CD8-positive, alpha-beta memory T cell (primary cell): Measurements from ENCODE around the gene CHMP4B. TPM values are rescaled to one million over a fixed set of nuclear protein-coding genes. Genes with fewer than 3 reads are reported as not detected.

Source experiments
- CTCF ChIA-PET: fragments of 350-600 bp; sonication (Branson Sonifier 250); formaldehyde crosslinking; loops from one replicate; lab custom pipeline; 2021; ENCODE audit warnings: antibody characterized with exemption; lab: Charles Lee
- POLR2A ChIA-PET: fragments of 350-600 bp; sonication (Branson Sonifier 250); formaldehyde crosslinking; loops from one replicate; lab custom pipeline; 2021; ENCODE audit warnings: antibody characterized with exemption; lab: Charles Lee
- DNase-seq, 5 donors: peaks; one replicate each; pipeline versions ENCODE4 v3.0.0 to v3.0.0-alpha.2; 2020 to 2022; ENCODE audit warnings: mixed read lengths in 1 of 5
- H3K27ac ChIP-seq: one replicate; pipeline ENCODE4 v1.7.0; 2013; ENCODE audit warnings: low read depth, mild to moderate bottlenecking, low read length, moderate library complexity
- H3K27me3 ChIP-seq: 2 replicates; pipeline ENCODE4 v1.7.0; 2013; ENCODE audit warnings: low read length, mild to moderate bottlenecking; ENCODE audit not compliant: insufficient read depth, poor library complexity, severe bottlenecking
- H3K36me3 ChIP-seq: 2 replicates; pipeline ENCODE4 v1.7.0; 2013; ENCODE audit warnings: mild to moderate bottlenecking, low read length, moderate library complexity; ENCODE audit not compliant: insufficient read depth
- H3K4me1 ChIP-seq: 2 replicates; pipeline ENCODE4 v1.7.0; 2013; ENCODE audit warnings: mild to moderate bottlenecking, low read length, moderate library complexity; ENCODE audit not compliant: insufficient read depth
- H3K4me3 ChIP-seq: 2 replicates; pipeline ENCODE4 v1.7.0; 2013; ENCODE audit warnings: mild to moderate bottlenecking, low read length
- H3K9me3 ChIP-seq: 2 replicates; pipeline ENCODE4 v1.7.0; 2013; ENCODE audit warnings: mild to moderate bottlenecking, low read length
- H3K27ac Mint-ChIP-seq, 8 donors: one replicate each; pipeline ENCODE4 v1.8.0; 2020 to 2021; ENCODE audit warnings: mixed read lengths in 8 of 8, mild to moderate bottlenecking in 6 of 8, inconsistent platforms in 3 of 8, moderate library complexity in 3 of 8
- H3K27me3 Mint-ChIP-seq, 2 donors: one replicate each; pipeline ENCODE4 v1.8.0; 2020 to 2021; ENCODE audit warnings: mixed read lengths in 2 of 2, mild to moderate bottlenecking in 1 of 2, moderate library complexity in 1 of 2
- H3K36me3 Mint-ChIP-seq, 3 donors: one replicate each; pipeline ENCODE4 v1.8.0; 2020 to 2021; ENCODE audit warnings: mixed read lengths in 3 of 3, inconsistent platforms in 1 of 3, mild to moderate bottlenecking in 1 of 3
- H3K4me1 Mint-ChIP-seq, 3 donors: one replicate each; pipeline ENCODE4 v1.8.0; 2020 to 2021; ENCODE audit warnings: mixed read lengths in 3 of 3, inconsistent platforms in 1 of 3, mild to moderate bottlenecking in 1 of 3
- H3K4me3 Mint-ChIP-seq, 7 donors: one replicate each; pipeline ENCODE4 v1.8.0; 2020 to 2021; ENCODE audit warnings: mixed read lengths in 7 of 7, mild to moderate bottlenecking in 6 of 7, moderate library complexity in 4 of 7, inconsistent platforms in 2 of 7
- H3K9me3 Mint-ChIP-seq, 5 donors: one replicate each; pipeline ENCODE4 v1.8.0; 2020 to 2022; ENCODE audit warnings: mixed read lengths in 5 of 5, mild to moderate bottlenecking in 3 of 5, moderate library complexity in 2 of 5, inconsistent platforms in 1 of 5
- polyA plus RNA-seq: library from polyadenylated mRNA; unstranded; fragments of 300-500 nt; fragmentation: Illumina TruSeq; gene quantifications from one replicate; pipeline ENCODE4 v1.2.3, GENCODE V29; 2021
- total RNA-seq, 2 experiments: library from RNA; stranded (reverse); gene quantifications; one replicate each; pipeline ENCODE4 v1.2.3, GENCODE V29; 2021

CHMP4B gene
- total RNA-seq: 10 to 100 TPM; 78.3 to 79.9 TPM
- 5.7 TPM for polyA plus RNA-seq

- Mint-ChIP-seq H3K27ac (peak within 1 kb of the TSS; percentile 37 to 100 (median 94)), H3K4me3 (peak within 1 kb of the TSS; percentile 92 to 100 (median 94)), H3K36me3 (peaks cover 0 to 24% (median 5%) of the 10 kb centered on the region in 3 donors), H3K4me1 (peaks cover 40 to 53% (median 46%) of the 10 kb centered on the region in 3 donors), H3K27me3 (peaks cover 0 to 2% of the 10 kb centered on the region in 2 donors), H3K9me3 (no peaks in the 10 kb centered on the region)
- ChIA-PET CTCF (interaction anchor here (0.9 to 2.6 kb wide), 9 partner anchors 17 to 258 kb away, joined by 3 to 10 read pairs (median 3); no protein-coding TSS in a partner anchor), POLR2A (interaction anchor here (0.6 to 2.0 kb wide), 9 partner anchors 8 to 321 kb away, joined by 3 to 14 read pairs (median 6); partner anchors contain the start of genes EIF2S2, PXMP4, RALY and ZNF341)
- no peaks in the 10 kb centered on the region for H3K9me3 ChIP-seq
- DNase-seq: peak; percentile 97 to 99 (median 98)
- peaks cover 36% of the 10 kb centered on the region for H3K4me1 ChIP-seq
- no peaks in the 10 kb centered on the region for H3K36me3 ChIP-seq
- no peaks in the 10 kb centered on the region for H3K27me3 ChIP-seq
- H3K4me3 ChIP-seq: peak within 1 kb of the TSS; percentile 82
- peak within 1 kb of the TSS; percentile 85 for H3K27ac ChIP-seq
These were observed at the start of gene CHMP4B for GRCh38 chr20:33810885-33811775. CHMP4B (plus strand) TSS chr20:33811348; CDS start chr20:33811469, 121 bp downstream.

GRCh38 chr20:33761698-33762250 lies 49.4 kb upstream of the CHMP4B start:
- Histone ChIP-seq H3K27ac (no peak overlapping the region), H3K27me3 (no peaks in the 10 kb centered on the region), H3K4me3 (no peak overlapping the region), H3K9me3 (no peaks in the 10 kb centered on the region), H3K36me3 (no peaks in the 10 kb centered on the region), H3K4me1 (no peaks in the 10 kb centered on the region)
- ChIA-PET CTCF (no interaction called here), POLR2A (no interaction called here)
- Mint-ChIP-seq H3K36me3 (peaks cover 16 to 33% (median 18%) of the 10 kb centered on the region in 3 donors), H3K4me3 (no peak overlapping the region), H3K27ac (peak overlapping the region in 2 of 8 donors; percentile 41 to 66), H3K9me3 (peaks cover 0 to 3% (median 0%) of the 10 kb centered on the region in 5 donors), H3K27me3 (no peaks in the 10 kb centered on the region), H3K4me1 (peaks cover 0 to 3% (median 0%) of the 10 kb centered on the region in 3 donors)
- DNase-seq: no peak

- Histone ChIP-seq H3K36me3 (no peaks in the 10 kb centered on the region), H3K4me1 (no peaks in the 10 kb centered on the region), H3K9me3 (no peaks in the 10 kb centered on the region), H3K27me3 (no peaks in the 10 kb centered on the region), H3K27ac (no peak overlapping the region), H3K4me3 (no peak overlapping the region)
- no peaks in the 10 kb centered on the region for H3K9me3 Mint-ChIP-seq
- H3K27ac Mint-ChIP-seq: no peak overlapping the region
- H3K4me1 Mint-ChIP-seq: peaks cover 2 to 6% (median 6%) of the 10 kb centered on the region in 3 donors
- CTCF ChIA-PET: no interaction called here
- H3K36me3 Mint-ChIP-seq: peaks cover 3 to 43% (median 6%) of the 10 kb centered on the region in 3 donors
- H3K4me3 Mint-ChIP-seq: no peak overlapping the region
- no peaks in the 10 kb centered on the region for H3K27me3 Mint-ChIP-seq
- DNase-seq: no peak
- POLR2A ChIA-PET: no interaction called here
These were observed 46.0 kb upstream of the CHMP4B start for GRCh38 chr20:33765099-33765498.

GRCh38 chr20:33765592-33765991 lies 45.6 kb upstream of the CHMP4B start:
- no peaks in the 10 kb centered on the region for H3K27me3 ChIP-seq
- Mint-ChIP-seq H3K9me3 (no peaks in the 10 kb centered on the region), H3K36me3 (peaks cover 3 to 48% (median 6%) of the 10 kb centered on the region in 3 donors), H3K4me1 (peaks cover 2 to 6% (median 6%) of the 10 kb centered on the region in 3 donors), H3K27me3 (no peaks in the 10 kb centered on the region), H3K4me3 (no peak overlapping the region), H3K27ac (peak overlapping the region in 1 of 8 donors; percentile 51)
- POLR2A ChIA-PET: no interaction called here
- no peaks in the 10 kb centered on the region for H3K9me3 ChIP-seq
- H3K27ac ChIP-seq: no peak overlapping the region
- H3K4me3 ChIP-seq: no peak overlapping the region
- no peak for DNase-seq
- CTCF ChIA-PET: no interaction called here
- H3K4me1 ChIP-seq: no peaks in the 10 kb centered on the region
- no peaks in the 10 kb centered on the region for H3K36me3 ChIP-seq

GRCh38 chr20:33766686-33767085 lies 44.5 kb upstream of the CHMP4B start:
- POLR2A ChIA-PET: no interaction called here
- H3K36me3 ChIP-seq: no peaks in the 10 kb centered on the region
- no peaks in the 10 kb centered on the region for H3K27me3 ChIP-seq
- no peaks in the 10 kb centered on the region for H3K27me3 Mint-ChIP-seq
- peaks cover 3 to 45% (median 6%) of the 10 kb centered on the region in 3 donors for H3K36me3 Mint-ChIP-seq
- peak overlapping the region in 1 of 8 donors; percentile 47 for H3K27ac Mint-ChIP-seq
- no peak overlapping the region for H3K4me3 Mint-ChIP-seq
- peaks cover 2 to 6% (median 6%) of the 10 kb centered on the region in 3 donors for H3K4me1 Mint-ChIP-seq
- DNase-seq: no peak
- no peak overlapping the region for H3K4me3 ChIP-seq
- no peaks in the 10 kb centered on the region for H3K4me1 ChIP-seq
- no peaks in the 10 kb centered on the region for H3K9me3 Mint-ChIP-seq
- CTCF ChIA-PET: no interaction called here
- H3K9me3 ChIP-seq: no peaks in the 10 kb centered on the region
- no peak overlapping the region for H3K27ac ChIP-seq

GRCh38 chr20:33767777-33768138 lies 43.4 kb upstream of the CHMP4B start:
- H3K9me3 ChIP-seq: no peaks in the 10 kb centered on the region
- Mint-ChIP-seq H3K4me1 (peaks cover 0 to 6% (median 6%) of the 10 kb centered on the region in 3 donors), H3K27ac (no peak overlapping the region), H3K9me3 (no peaks in the 10 kb centered on the region), H3K4me3 (no peak overlapping the region), H3K36me3 (peaks cover 7 to 46% (median 10%) of the 10 kb centered on the region in 3 donors), H3K27me3 (no peaks in the 10 kb centered on the region)
- no peaks in the 10 kb centered on the region for H3K27me3 ChIP-seq
- no peak overlapping the region for H3K27ac ChIP-seq
- DNase-seq: no peak
- no peaks in the 10 kb centered on the region for H3K4me1 ChIP-seq
- H3K36me3 ChIP-seq: no peaks in the 10 kb centered on the region
- no peak overlapping the region for H3K4me3 ChIP-seq
- ChIA-PET CTCF (no interaction called here), POLR2A (no interaction called here)

- Mint-ChIP-seq H3K4me3 (no peak overlapping the region), H3K36me3 (peaks cover 7 to 48% (median 10%) of the 10 kb centered on the region in 3 donors), H3K4me1 (peaks cover 0 to 6% (median 6%) of the 10 kb centered on the region in 3 donors), H3K27me3 (no peaks in the 10 kb centered on the region), H3K27ac (no peak overlapping the region), H3K9me3 (no peaks in the 10 kb centered on the region)
- CTCF ChIA-PET: no interaction called here
- no peak overlapping the region for H3K27ac ChIP-seq
- POLR2A ChIA-PET: no interaction called here
- no peaks in the 10 kb centered on the region for H3K27me3 ChIP-seq
- H3K4me3 ChIP-seq: no peak overlapping the region
- H3K36me3 ChIP-seq: no peaks in the 10 kb centered on the region
- H3K4me1 ChIP-seq: no peaks in the 10 kb centered on the region
- no peaks in the 10 kb centered on the region for H3K9me3 ChIP-seq
- DNase-seq: no peak
These were observed 42.1 kb upstream of the CHMP4B start for GRCh38 chr20:33769043-33769442.

GRCh38 chr20:33770005-33770404 lies 41.1 kb upstream of the CHMP4B start:
- CTCF ChIA-PET: no interaction called here
- H3K36me3 Mint-ChIP-seq: peaks cover 7 to 48% (median 13%) of the 10 kb centered on the region in 3 donors
- no peaks in the 10 kb centered on the region for H3K4me1 ChIP-seq

More at GRCh38 chr20:33770005-33770404, 41.1 kb upstream of the CHMP4B start:
- Histone ChIP-seq H3K4me3 (no peak overlapping the region), H3K36me3 (no peaks in the 10 kb centered on the region), H3K27me3 (no peaks in the 10 kb centered on the region), H3K9me3 (no peaks in the 10 kb centered on the region), H3K27ac (no peak overlapping the region)
- H3K9me3 Mint-ChIP-seq: no peaks in the 10 kb centered on the region
- DNase-seq: no peak
- H3K27ac Mint-ChIP-seq: no peak overlapping the region
- H3K27me3 Mint-ChIP-seq: no peaks in the 10 kb centered on the region
- H3K4me1 Mint-ChIP-seq: peaks cover 0 to 6% (median 6%) of the 10 kb centered on the region in 3 donors
- POLR2A ChIA-PET: no interaction called here
- no peak overlapping the region for H3K4me3 Mint-ChIP-seq
